Stimulated activated effector memory CD8-positive, alpha-beta T cell treated with anti-CD3 and anti-CD28 coated beads, Interleukin-12 subunit alpha, Interleukin-12 subunit beta, amount 100 ng/mL, for 72 hours (primary cell): Measurements from ENCODE around the gene LAMTOR3.

ENCODE experiments used
- ATAC-seq: fragments of 150-1000 bp; cut with Tn5 transposase; 2 replicates; pipeline ENCODE4 v1.10.0; 2021
- DNase-seq, 2 donors: peaks; one replicate each; pipeline ENCODE4 v3.0.0; 2021 to 2022; ENCODE audit warnings: low spot score in 2 of 2
- H3K27ac Mint-ChIP-seq: one replicate; pipeline ENCODE4 v1.8.0; 2022; ENCODE audit warnings: mild to moderate bottlenecking, mixed read lengths
- H3K36me3 Mint-ChIP-seq: one replicate; pipeline ENCODE4 v1.8.0; 2022; ENCODE audit warnings: mild to moderate bottlenecking, mixed read lengths
- H3K4me1 Mint-ChIP-seq: one replicate; pipeline ENCODE4 v1.8.0; 2022; ENCODE audit warnings: mixed read lengths
- H3K4me3 Mint-ChIP-seq: one replicate; pipeline ENCODE4 v1.8.0; 2022; ENCODE audit warnings: mild to moderate bottlenecking, mixed read lengths
- H3K9me3 Mint-ChIP-seq: one replicate; pipeline ENCODE4 v1.8.0; 2022; ENCODE audit warnings: mixed read lengths

Gene LAMTOR3

GRCh38 chr4:99879458-99879857, 14.8 kb downstream of the LAMTOR3 start:
- Mint-ChIP-seq H3K36me3 (peaks cover 70% of the 10 kb centered on the region), H3K4me3 (no peak overlapping the region), H3K4me1 (no peaks in the 10 kb centered on the region), H3K9me3 (no peaks in the 10 kb centered on the region), H3K27ac (no peak overlapping the region)
- DNase-seq (no peak), ATAC-seq (no peak)

- peaks cover 63% of the 10 kb centered on the region for H3K36me3 Mint-ChIP-seq
- no peak overlapping the region for H3K27ac Mint-ChIP-seq
- ATAC-seq = no peak
- H3K4me1 Mint-ChIP-seq = no peaks in the 10 kb centered on the region
- H3K4me3 Mint-ChIP-seq = no peak overlapping the region
- DNase-seq = no peak
- no peaks in the 10 kb centered on the region for H3K9me3 Mint-ChIP-seq
Measured at GRCh38 chr4:99878604-99879003, 15.6 kb downstream of the LAMTOR3 start.

GRCh38 chr4:99876946-99877345, 17.3 kb downstream of the LAMTOR3 start:
- Mint-ChIP-seq H3K9me3 (no peaks in the 10 kb centered on the region), H3K36me3 (peaks cover 46% of the 10 kb centered on the region), H3K4me1 (no peaks in the 10 kb centered on the region), H3K4me3 (no peak overlapping the region), H3K27ac (no peak overlapping the region)
- DNase-seq (no peak), ATAC-seq (no peak)

- no peak for ATAC-seq
Measured at GRCh38 chr4:99875071-99875470, 19.2 kb downstream of the LAMTOR3 start.

GRCh38 chr4:99872570-99872969, 21.7 kb downstream of the LAMTOR3 start:
- ATAC-seq (no peak), DNase-seq (no peak)
- H3K4me3 Mint-ChIP-seq = no peak overlapping the region
- no peak overlapping the region for H3K27ac Mint-ChIP-seq
- peaks cover 16% of the 10 kb centered on the region for H3K36me3 Mint-ChIP-seq
- no peaks in the 10 kb centered on the region for H3K4me1 Mint-ChIP-seq
- no peaks in the 10 kb centered on the region for H3K9me3 Mint-ChIP-seq

More at GRCh38 chr4:99875071-99875470, 19.2 kb downstream of the LAMTOR3 start:
- Mint-ChIP-seq H3K9me3 (no peaks in the 10 kb centered on the region), H3K4me3 (no peak overlapping the region), H3K27ac (no peak overlapping the region), H3K4me1 (no peaks in the 10 kb centered on the region), H3K36me3 (peaks cover 27% of the 10 kb centered on the region)
- DNase-seq = no peak

GRCh38 chr4:99868126-99868596, 26.1 kb downstream of the LAMTOR3 start:
- no peak overlapping the region for H3K4me3 Mint-ChIP-seq
- no peaks in the 10 kb centered on the region for H3K9me3 Mint-ChIP-seq
- peak overlapping the region; percentile 50 for H3K27ac Mint-ChIP-seq
- DNase-seq (peak in 1 of 2 donors; percentile 66), ATAC-seq (peak; percentile 100)
- peaks cover 44% of the 10 kb centered on the region for H3K36me3 Mint-ChIP-seq
- no peaks in the 10 kb centered on the region for H3K4me1 Mint-ChIP-seq

- no peak for ATAC-seq
- H3K9me3 Mint-ChIP-seq = no peaks in the 10 kb centered on the region
- no peak for DNase-seq
- peaks cover 62% of the 10 kb centered on the region for H3K36me3 Mint-ChIP-seq
- H3K4me3 Mint-ChIP-seq = no peak overlapping the region
- peaks cover 5% of the 10 kb centered on the region for H3K4me1 Mint-ChIP-seq
- no peak overlapping the region for H3K27ac Mint-ChIP-seq
Measured at GRCh38 chr4:99863804-99864203, 30.4 kb downstream of the LAMTOR3 start.

GRCh38 chr4:99861120-99861905, 32.9 kb downstream of the LAMTOR3 start:
- DNase-seq (peak in 1 of 2 donors; percentile 66), ATAC-seq (peak; percentile 95)
- no peaks in the 10 kb centered on the region for H3K9me3 Mint-ChIP-seq
- H3K27ac Mint-ChIP-seq = peak overlapping the region; percentile 34
- H3K4me1 Mint-ChIP-seq = peaks cover 16% of the 10 kb centered on the region
- H3K4me3 Mint-ChIP-seq = no peak overlapping the region
- H3K36me3 Mint-ChIP-seq = peaks cover 38% of the 10 kb centered on the region

- DNase-seq (no peak), ATAC-seq (no peak)
- Mint-ChIP-seq H3K4me3 (no peak overlapping the region), H3K4me1 (peaks cover 24% of the 10 kb centered on the region), H3K9me3 (no peaks in the 10 kb centered on the region), H3K36me3 (peaks cover 31% of the 10 kb centered on the region), H3K27ac (no peak overlapping the region)
Measured at GRCh38 chr4:99860521-99860920, 33.7 kb downstream of the LAMTOR3 start.

- DNase-seq (no peak), ATAC-seq (no peak)
- Mint-ChIP-seq H3K36me3 (peaks cover 32% of the 10 kb centered on the region), H3K4me3 (no peak overlapping the region), H3K27ac (peak overlapping the region; percentile 27), H3K4me1 (peaks cover 33% of the 10 kb centered on the region), H3K9me3 (no peaks in the 10 kb centered on the region)
Measured at GRCh38 chr4:99859618-99860017, 34.6 kb downstream of the LAMTOR3 start.

GRCh38 chr4:99857307-99857706, 36.9 kb downstream of the LAMTOR3 start:
- ATAC-seq = no peak
- Mint-ChIP-seq H3K27ac (no peak overlapping the region), H3K36me3 (peaks cover 39% of the 10 kb centered on the region), H3K4me1 (peaks cover 46% of the 10 kb centered on the region), H3K4me3 (no peak overlapping the region), H3K9me3 (no peaks in the 10 kb centered on the region)
- DNase-seq = no peak

- DNase-seq (no peak), ATAC-seq (peak; percentile 60)
- Mint-ChIP-seq H3K27ac (peak overlapping the region; percentile 38), H3K36me3 (peaks cover 37% of the 10 kb centered on the region), H3K4me1 (peaks cover 56% of the 10 kb centered on the region), H3K9me3 (no peaks in the 10 kb centered on the region), H3K4me3 (peak overlapping the region; percentile 5)
Measured at GRCh38 chr4:99856166-99856565, 38.1 kb downstream of the LAMTOR3 start.

- Mint-ChIP-seq H3K4me1 (peaks cover 61% of the 10 kb centered on the region), H3K36me3 (peaks cover 37% of the 10 kb centered on the region), H3K4me3 (peak overlapping the region; percentile 5), H3K27ac (peak overlapping the region; percentile 38), H3K9me3 (no peaks in the 10 kb centered on the region)
- DNase-seq (no peak), ATAC-seq (no peak)
Measured at GRCh38 chr4:99855678-99856077, 38.5 kb downstream of the LAMTOR3 start.

- no peaks in the 10 kb centered on the region for H3K9me3 Mint-ChIP-seq
- H3K4me1 Mint-ChIP-seq = peaks cover 62% of the 10 kb centered on the region
- peaks cover 31% of the 10 kb centered on the region for H3K36me3 Mint-ChIP-seq
- ATAC-seq (no peak), DNase-seq (no peak)
- H3K4me3 Mint-ChIP-seq = no peak overlapping the region
- no peak overlapping the region for H3K27ac Mint-ChIP-seq
Measured at GRCh38 chr4:99853999-99854398, 40.2 kb downstream of the LAMTOR3 start.

- H3K27ac Mint-ChIP-seq = no peak overlapping the region
Measured at GRCh38 chr4:99853190-99853589, 41.0 kb downstream of the LAMTOR3 start.

GRCh38 chr4:99852199-99852749, 42.0 kb downstream of the LAMTOR3 start:
- Mint-ChIP-seq H3K27ac (peak overlapping the region; percentile 86), H3K9me3 (no peaks in the 10 kb centered on the region), H3K4me1 (peaks cover 73% of the 10 kb centered on the region), H3K4me3 (peak overlapping the region; percentile 63), H3K36me3 (peaks cover 31% of the 10 kb centered on the region)
- DNase-seq (peak in 1 of 2 donors; percentile 68), ATAC-seq (no peak)

More at GRCh38 chr4:99853190-99853589, 41.0 kb downstream of the LAMTOR3 start:
- peaks cover 31% of the 10 kb centered on the region for H3K36me3 Mint-ChIP-seq
- DNase-seq (no peak), ATAC-seq (no peak)
- no peak overlapping the region for H3K4me3 Mint-ChIP-seq
- peaks cover 64% of the 10 kb centered on the region for H3K4me1 Mint-ChIP-seq
- no peaks in the 10 kb centered on the region for H3K9me3 Mint-ChIP-seq
